Nephron progenitor cell (in vitro differentiated cells): ENCODE data around the gene ECE2.
A peak's percentile ranks its signal among the peaks of the same experiment; 100 is the strongest.

Experiments
- DNase-seq: peaks from one replicate; pipeline ENCODE4 v3.0.0; 2021
- H3K27ac Mint-ChIP-seq: 2 replicates; pipeline ENCODE4 v1.8.0; 2021; ENCODE audit warnings: mild to moderate bottlenecking, moderate library complexity, mixed read lengths
- H3K27me3 Mint-ChIP-seq: 2 replicates; pipeline ENCODE4 v1.8.0; 2021; ENCODE audit warnings: mild to moderate bottlenecking, low read depth, mixed read lengths; ENCODE audit not compliant: poor library complexity
- H3K36me3 Mint-ChIP-seq: 2 replicates; pipeline ENCODE4 v1.8.0; 2021; ENCODE audit warnings: low read depth, mixed read lengths
- H3K4me1 Mint-ChIP-seq: 2 replicates; pipeline ENCODE4 v1.8.0; 2021; ENCODE audit warnings: mixed read lengths
- H3K4me3 Mint-ChIP-seq: 2 replicates; pipeline ENCODE4 v1.8.0; 2021; ENCODE audit warnings: mild to moderate bottlenecking, moderate library complexity, mixed read lengths
- H3K9me3 Mint-ChIP-seq: 2 replicates; pipeline ENCODE4 v1.8.0; 2021; ENCODE audit warnings: mild to moderate bottlenecking, moderate library complexity, mixed read lengths
- CTCF ChIP-seq: fragments of 200-600 bp; sonication (generic); IDR thresholded peaks from 2 replicates; pipeline ENCODE4 v1.5.0; 2021; ENCODE audit warnings: antibody characterized with exemption

Gene ECE2

GRCh38 chr3:184230603-184231528 is 45.0 kb upstream of the ECE2 start:
- peaks cover 92% of the 10 kb centered on the region for H3K27me3 Mint-ChIP-seq
- H3K4me1 Mint-ChIP-seq, result peaks cover 8% of the 10 kb centered on the region

GRCh38 chr3:184231671-184232070 is 44.2 kb upstream of the ECE2 start:
- no peak for DNase-seq
- Mint-ChIP-seq H3K9me3 (no peaks in the 10 kb centered on the region), H3K27me3 (peaks cover 89% of the 10 kb centered on the region), H3K4me3 (peak overlapping the region; percentile 71), H3K27ac (no peak overlapping the region), H3K36me3 (no peaks in the 10 kb centered on the region), H3K4me1 (peaks cover 8% of the 10 kb centered on the region)
- TF ChIP-seq CTCF, result no peak

More at GRCh38 chr3:184230603-184231528, 45.0 kb upstream of the ECE2 start:
- peak; percentile 37 for DNase-seq
- H3K9me3 Mint-ChIP-seq, result no peaks in the 10 kb centered on the region
- H3K27ac Mint-ChIP-seq, result no peak overlapping the region
- no peak for TF ChIP-seq CTCF
- no peaks in the 10 kb centered on the region for H3K36me3 Mint-ChIP-seq
- peak overlapping the region; percentile 71 for H3K4me3 Mint-ChIP-seq

- Mint-ChIP-seq H3K27me3 (peaks cover 73% of the 10 kb centered on the region), H3K27ac (no peak overlapping the region), H3K4me3 (no peak overlapping the region), H3K9me3 (no peaks in the 10 kb centered on the region), H3K36me3 (no peaks in the 10 kb centered on the region), H3K4me1 (peaks cover 8% of the 10 kb centered on the region)
- no peak for DNase-seq
- no peak for TF ChIP-seq CTCF
Observed at GRCh38 chr3:184233127-184233843, 42.5 kb upstream of the ECE2 start.

GRCh38 chr3:184234224-184234623 is 41.6 kb upstream of the ECE2 start:
- TF ChIP-seq CTCF, result no peak
- Mint-ChIP-seq H3K36me3 (no peaks in the 10 kb centered on the region), H3K4me1 (peaks cover 8% of the 10 kb centered on the region), H3K27ac (no peak overlapping the region), H3K4me3 (no peak overlapping the region), H3K27me3 (peaks cover 66% of the 10 kb centered on the region), H3K9me3 (no peaks in the 10 kb centered on the region)
- no peak for DNase-seq

- Mint-ChIP-seq H3K9me3 (no peaks in the 10 kb centered on the region), H3K4me3 (no peak overlapping the region), H3K4me1 (peaks cover 8% of the 10 kb centered on the region), H3K27me3 (peaks cover 63% of the 10 kb centered on the region), H3K36me3 (no peaks in the 10 kb centered on the region), H3K27ac (no peak overlapping the region)
- DNase-seq, result no peak
- TF ChIP-seq CTCF, result no peak
Observed at GRCh38 chr3:184234671-184235380, 41.0 kb upstream of the ECE2 start.
